GM12878 (cell line): ENCODE data around the gene MBD3L5. TPM values are rescaled to one million over a fixed set of nuclear protein-coding genes. Genes with fewer than 3 reads are reported as not detected.
A peak's percentile ranks its signal among the peaks of the same experiment; 100 is the strongest.

Source experiments
- ATAC-seq: fragments of 200-7000 bp; cut with Tn5 transposase; 3 replicates; pipeline ENCODE4 v1.9.1; 2020; ENCODE audit warnings: mild to moderate bottlenecking, moderate library complexity
- BruUV-seq: library from RNA; stranded (reverse); fragments of 400-500 nt; replicated peaks from 2 replicates; lab custom pipeline; 2021; lab: Mats Ljungman, UMichigan
- CTCF ChIA-PET: fragments of 300-600 bp; sonication (Branson Sonifier 250); formaldehyde crosslinking; extraction: SDS; loops from one replicate; lab custom pipeline; 2021; ENCODE audit warnings: inconsistent platforms; lab: Yijun Ruan, JAX
- POLR2A ChIA-PET: fragments of 350-600 bp; formaldehyde crosslinking; extraction: SDS; loops from one replicate; lab custom pipeline; 2021; ENCODE audit warnings: inconsistent platforms; lab: Charles Lee
- RAD21 ChIA-PET: fragments of 300-600 bp; sonication (Branson Sonifier 250); formaldehyde crosslinking; loops from one replicate; lab custom pipeline; 2023; ENCODE audit warnings: antibody characterized with exemption; ENCODE audit not compliant: unreplicated experiment; lab: Charles Lee
- SMC1A ChIA-PET: fragments of 300-600 bp; sonication (Branson Sonifier 250); formaldehyde crosslinking; loops from one replicate; lab custom pipeline; 2023; ENCODE audit not compliant: unreplicated experiment, uncharacterized antibody; lab: Charles Lee
- DNase-seq: peaks from one replicate; pipeline ENCODE4 v3.0.0-alpha.2; 2011; ENCODE audit warnings: low read depth, low spot score
- FAIRE-seq: peaks from 3 replicates; lab custom pipeline; 2011; peaks lifted over from hg19 to GRCh38; lab: Jason Lieb, UNC
- H2AFZ ChIP-seq: 2 replicates; pipeline ENCODE4 v1.6.0; 2011; ENCODE audit warnings: low read depth, low read length, control low read depth; ENCODE audit not compliant: control insufficient read depth
- H3K27ac ChIP-seq: 2 replicates; pipeline ENCODE4 v1.5.1; 2011; ENCODE audit warnings: control low read depth; ENCODE audit not compliant: control insufficient read depth, insufficient read depth
- H3K27me3 ChIP-seq, 2 experiments: replicated peaks in 1 of 2; 2 replicates each; pipeline versions ENCODE4 v1.6.0 to v1.6.1; 2011; ENCODE audit warnings: low read length in 1 of 2; ENCODE audit not compliant: control insufficient read depth in 2 of 2, insufficient read depth in 2 of 2
- H3K36me3 ChIP-seq, 2 experiments: 2 replicates each; pipeline ENCODE4 v1.5.1; 2011; ENCODE audit warnings: low read length in 1 of 2; ENCODE audit not compliant: control insufficient read depth in 2 of 2, insufficient read depth in 2 of 2
- H3K4me1 ChIP-seq: 2 replicates; pipeline ENCODE4 v1.6.1; 2011; ENCODE audit warnings: mild to moderate bottlenecking, low read length, moderate library complexity, mixed read lengths; ENCODE audit not compliant: control insufficient read depth, insufficient read depth
- H3K4me2 ChIP-seq: 2 replicates; pipeline ENCODE4 v1.6.0; 2011; ENCODE audit warnings: control low read depth; ENCODE audit not compliant: control insufficient read depth, insufficient read depth
- H3K4me3 ChIP-seq: fragments of 200-600 bp; sonication (generic); 2 replicates; pipeline ENCODE4 v1.5.1; 2016
- H3K79me2 ChIP-seq: 2 replicates; pipeline ENCODE4 v1.6.0; 2011; ENCODE audit warnings: low read length; ENCODE audit not compliant: control insufficient read depth, insufficient read depth
- H3K9ac ChIP-seq: 2 replicates; pipeline ENCODE4 v1.8.0; 2011; ENCODE audit warnings: low read length, control low read depth, mixed read lengths; ENCODE audit not compliant: control insufficient read depth, insufficient read depth
- H3K9me3 ChIP-seq: replicated peaks from 3 replicates; pipeline ENCODE4 v1.5.1; 2011; ENCODE audit warnings: mild to moderate bottlenecking, low read length; ENCODE audit not compliant: control insufficient read depth, insufficient read depth
- H4K20me1 ChIP-seq: 2 replicates; pipeline ENCODE4 v1.6.0; 2011; ENCODE audit not compliant: control insufficient read depth, insufficient read depth
- CREM ChIP-seq: IDR thresholded peaks from 2 replicates; pipeline ENCODE4 v1.6.1; 2014; ENCODE audit warnings: antibody characterized with exemption, low read depth
- IKZF1 ChIP-seq: fragments of 450-650 bp; conservative IDR thresholded peaks from 2 replicates; pipeline ENCODE4 v1.6.1; 2017; ENCODE audit warnings: antibody characterized with exemption, mild to moderate bottlenecking
- SIN3A ChIP-seq: IDR thresholded peaks from 2 replicates; pipeline ENCODE4 v1.6.1; 2012; ENCODE audit warnings: low read depth, low read length, improper control_type of control experiment
- SKIL ChIP-seq: fragments of 450-650 bp; IDR thresholded peaks from 2 replicates; pipeline ENCODE4 v1.6.1; 2017; ENCODE audit warnings: mild to moderate bottlenecking, low read depth, inconsistent platforms; ENCODE audit not compliant: poor library complexity, severe bottlenecking
- WGBS: methylation state at CpG from one replicate; pipeline ENCODE4 v1.1.6; 2016; ENCODE audit warnings: low lambda C conversion rate; ENCODE audit not compliant: insufficient replicate concordance, insufficient coverage; ENCODE audit errors: missing lambda C conversion rate; 5-methylcytosine and 5-hydroxymethylcytosine counted together
- in situ Hi-C: fragments of 300-500 bp; cut with MboI; formaldehyde crosslinking; loops from 9 replicates; pipeline ENCODE4 v1.14.3; 2018; ENCODE audit warnings: mixed read lengths
- intact Hi-C: fragments of 100-400 bp; cut with micrococcal nuclease; formaldehyde crosslinking; loops from one replicate; pipeline ENCODE4 v1.14.2; 2022; ENCODE audit not compliant: unreplicated experiment
- polyA plus RNA-seq, 11 experiments: library from polyadenylated mRNA; depleted of rRNA in 4 of 11; unstranded in 6 of 11; stranded (reverse) in 5 of 11; fragments of >200 nt; fragmentation: Nextera tagmentation in 4 of 11; fragmentation: Illumina TruSeq in 1 of 11; extraction: Ambion mirVana in 4 of 11; extraction: Trizol in 1 of 11; gene quantifications; 1 replicate in 1 of 11; 2 replicates in 10 of 11; pipeline versions ENCODE4 v1.2.1 to v1.2.3, GENCODE V29; 2011 to 2016; ENCODE audit warnings: inconsistent platforms in 2 of 11, missing spikeins in 2 of 11, low read depth in 1 of 11
- total RNA-seq, 4 experiments: library from RNA; depleted of rRNA in 3 of 4; stranded (reverse); fragments of >200 nt in 3 of 4; fragmentation: Illumina TruSeq in 1 of 4; extraction: Trizol in 1 of 4; gene quantifications; 2 replicates each; pipeline versions ENCODE4 v1.2.1 to v1.2.3, GENCODE V29; 2013 to 2021
- TF ChIP-seq, protein P1 (sequence below): fragments of 450-650 bp; formaldehyde crosslinking; IDR thresholded peaks from 2 replicates; pipeline ENCODE4 v1.4.0; 2020; ENCODE audit warnings: mild to moderate bottlenecking, moderate library complexity
- TF ChIP-seq, protein P2 (sequence below): fragments of 450-650 bp; IDR thresholded peaks from 2 replicates; pipeline ENCODE4 v1.6.1; 2017; ENCODE audit warnings: borderline replicate concordance
- TF ChIP-seq, protein P3 (sequence below): fragments of 450-650 bp; IDR thresholded peaks from 2 replicates; pipeline ENCODE4 v1.6.1; 2017; ENCODE audit warnings: mild to moderate bottlenecking, moderate library complexity

The MBD3L5 gene
- total and polyA plus RNA-seq, 10 of the 15 experiments (the other 5 are each of a cell fraction or from before 2014, with no cell fraction given), result not detected

- TF ChIP-seq, protein P1, sequence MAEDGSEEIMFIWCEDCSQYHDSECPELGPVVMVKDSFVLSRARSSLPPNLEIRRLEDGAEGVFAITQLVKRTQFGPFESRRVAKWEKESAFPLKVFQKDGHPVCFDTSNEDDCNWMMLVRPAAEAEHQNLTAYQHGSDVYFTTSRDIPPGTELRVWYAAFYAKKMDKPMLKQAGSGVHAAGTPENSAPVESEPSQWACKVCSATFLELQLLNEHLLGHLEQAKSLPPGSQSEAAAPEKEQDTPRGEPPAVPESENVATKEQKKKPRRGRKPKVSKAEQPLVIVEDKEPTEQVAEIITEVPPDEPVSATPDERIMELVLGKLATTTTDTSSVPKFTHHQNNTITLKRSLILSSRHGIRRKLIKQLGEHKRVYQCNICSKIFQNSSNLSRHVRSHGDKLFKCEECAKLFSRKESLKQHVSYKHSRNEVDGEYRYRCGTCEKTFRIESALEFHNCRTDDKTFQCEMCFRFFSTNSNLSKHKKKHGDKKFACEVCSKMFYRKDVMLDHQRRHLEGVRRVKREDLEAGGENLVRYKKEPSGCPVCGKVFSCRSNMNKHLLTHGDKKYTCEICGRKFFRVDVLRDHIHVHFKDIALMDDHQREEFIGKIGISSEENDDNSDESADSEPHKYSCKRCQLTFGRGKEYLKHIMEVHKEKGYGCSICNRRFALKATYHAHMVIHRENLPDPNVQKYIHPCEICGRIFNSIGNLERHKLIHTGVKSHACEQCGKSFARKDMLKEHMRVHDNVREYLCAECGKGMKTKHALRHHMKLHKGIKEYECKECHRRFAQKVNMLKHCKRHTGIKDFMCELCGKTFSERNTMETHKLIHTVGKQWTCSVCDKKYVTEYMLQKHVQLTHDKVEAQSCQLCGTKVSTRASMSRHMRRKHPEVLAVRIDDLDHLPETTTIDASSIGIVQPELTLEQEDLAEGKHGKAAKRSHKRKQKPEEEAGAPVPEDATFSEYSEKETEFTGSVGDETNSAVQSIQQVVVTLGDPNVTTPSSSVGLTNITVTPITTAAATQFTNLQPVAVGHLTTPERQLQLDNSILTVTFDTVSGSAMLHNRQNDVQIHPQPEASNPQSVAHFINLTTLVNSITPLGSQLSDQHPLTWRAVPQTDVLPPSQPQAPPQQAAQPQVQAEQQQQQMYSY (CRISPR knock-in tag), result no peak
Measured at GRCh38 chr19:7007859-7008258, 22.5 kb upstream of the MBD3L5 start (continued).

GRCh38 chr19:7010722-7011593, 19.4 kb upstream of the MBD3L5 start:
- ChIA-PET POLR2A (interaction anchor here (0.6 to 1.6 kb wide), 2 partner anchors 14 to 34 kb away, joined by 5 read pairs; no protein-coding TSS in a partner anchor), SMC1A (interaction anchor here (1.2 kb wide), 1 partner anchor 11 kb away, joined by 6 read pairs; no protein-coding TSS in a partner anchor), CTCF (interaction anchor here (0.5 to 1.9 kb wide), 3 partner anchors 13 to 204 kb away, joined by 3 to 7 read pairs (median 4); no protein-coding TSS in a partner anchor), RAD21 (interaction anchor here (1.4 to 2.8 kb wide), 3 partner anchors 13 to 58 kb away, joined by 4 to 9 read pairs (median 5); partner anchors contain the start of gene ZNF557)
- intact Hi-C loops, result no loop called here
- H3K4me3 ChIP-seq, result no peak overlapping the region
- peak overlapping the region; percentile 60 for H3K27ac ChIP-seq
- no peaks in the 10 kb centered on the region for H3K36me3 ChIP-seq
- H3K4me2 ChIP-seq, result peak overlapping the region; percentile 30; the same call in 1 of the 2 replicates
- no peak overlapping the region for H2AFZ ChIP-seq
- H3K9ac ChIP-seq, result no peak overlapping the region
- in situ Hi-C loops, result loop anchor here (5.0 kb wide), 1 partner anchor 66 kb away; no protein-coding TSS in a partner anchor
- WGBS, result 30% methylated on average over 12 of the region's 12 CpGs
- no peaks in the 10 kb centered on the region for H3K27me3 ChIP-seq
- BruUV-seq, result TSS peak; percentile 68
- DNase-seq (no peak), FAIRE-seq (peak; percentile 18), ATAC-seq (peak; percentile 81)
- H3K4me1 ChIP-seq, result peaks cover 16% of the 10 kb centered on the region
- no peaks in the 10 kb centered on the region for H4K20me1 ChIP-seq
- no peaks in the 10 kb centered on the region for H3K79me2 ChIP-seq
- H3K9me3 ChIP-seq, result no peaks in the 10 kb centered on the region; the same call in 1 of the 3 replicates
- TF ChIP-seq SKIL (peak; percentile 16), IKZF1 (peak; percentile 53), CREM (0 out of 2 replicates have a peak, but pooled peaks have one; percentile 16), SIN3A (no peak)
- TF ChIP-seq, protein P2, sequence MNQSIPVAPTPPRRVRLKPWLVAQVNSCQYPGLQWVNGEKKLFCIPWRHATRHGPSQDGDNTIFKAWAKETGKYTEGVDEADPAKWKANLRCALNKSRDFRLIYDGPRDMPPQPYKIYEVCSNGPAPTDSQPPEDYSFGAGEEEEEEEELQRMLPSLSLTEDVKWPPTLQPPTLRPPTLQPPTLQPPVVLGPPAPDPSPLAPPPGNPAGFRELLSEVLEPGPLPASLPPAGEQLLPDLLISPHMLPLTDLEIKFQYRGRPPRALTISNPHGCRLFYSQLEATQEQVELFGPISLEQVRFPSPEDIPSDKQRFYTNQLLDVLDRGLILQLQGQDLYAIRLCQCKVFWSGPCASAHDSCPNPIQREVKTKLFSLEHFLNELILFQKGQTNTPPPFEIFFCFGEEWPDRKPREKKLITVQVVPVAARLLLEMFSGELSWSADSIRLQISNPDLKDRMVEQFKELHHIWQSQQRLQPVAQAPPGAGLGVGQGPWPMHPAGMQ, result no peak
- TF ChIP-seq, protein P3, sequence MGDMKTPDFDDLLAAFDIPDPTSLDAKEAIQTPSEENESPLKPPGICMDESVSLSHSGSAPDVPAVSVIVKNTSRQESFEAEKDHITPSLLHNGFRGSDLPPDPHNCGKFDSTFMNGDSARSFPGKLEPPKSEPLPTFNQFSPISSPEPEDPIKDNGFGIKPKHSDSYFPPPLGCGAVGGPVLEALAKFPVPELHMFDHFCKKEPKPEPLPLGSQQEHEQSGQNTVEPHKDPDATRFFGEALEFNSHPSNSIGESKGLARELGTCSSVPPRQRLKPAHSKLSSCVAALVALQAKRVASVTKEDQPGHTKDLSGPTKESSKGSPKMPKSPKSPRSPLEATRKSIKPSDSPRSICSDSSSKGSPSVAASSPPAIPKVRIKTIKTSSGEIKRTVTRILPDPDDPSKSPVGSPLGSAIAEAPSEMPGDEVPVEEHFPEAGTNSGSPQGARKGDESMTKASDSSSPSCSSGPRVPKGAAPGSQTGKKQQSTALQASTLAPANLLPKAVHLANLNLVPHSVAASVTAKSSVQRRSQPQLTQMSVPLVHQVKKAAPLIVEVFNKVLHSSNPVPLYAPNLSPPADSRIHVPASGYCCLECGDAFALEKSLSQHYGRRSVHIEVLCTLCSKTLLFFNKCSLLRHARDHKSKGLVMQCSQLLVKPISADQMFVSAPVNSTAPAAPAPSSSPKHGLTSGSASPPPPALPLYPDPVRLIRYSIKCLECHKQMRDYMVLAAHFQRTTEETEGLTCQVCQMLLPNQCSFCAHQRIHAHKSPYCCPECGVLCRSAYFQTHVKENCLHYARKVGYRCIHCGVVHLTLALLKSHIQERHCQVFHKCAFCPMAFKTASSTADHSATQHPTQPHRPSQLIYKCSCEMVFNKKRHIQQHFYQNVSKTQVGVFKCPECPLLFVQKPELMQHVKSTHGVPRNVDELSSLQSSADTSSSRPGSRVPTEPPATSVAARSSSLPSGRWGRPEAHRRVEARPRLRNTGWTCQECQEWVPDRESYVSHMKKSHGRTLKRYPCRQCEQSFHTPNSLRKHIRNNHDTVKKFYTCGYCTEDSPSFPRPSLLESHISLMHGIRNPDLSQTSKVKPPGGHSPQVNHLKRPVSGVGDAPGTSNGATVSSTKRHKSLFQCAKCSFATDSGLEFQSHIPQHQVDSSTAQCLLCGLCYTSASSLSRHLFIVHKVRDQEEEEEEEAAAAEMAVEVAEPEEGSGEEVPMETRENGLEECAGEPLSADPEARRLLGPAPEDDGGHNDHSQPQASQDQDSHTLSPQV, result 0 out of 2 replicates have a peak, but pooled peaks have one; percentile 9
